ENCODE data around the gene GPC6.

GPC6 gene

DNA sequence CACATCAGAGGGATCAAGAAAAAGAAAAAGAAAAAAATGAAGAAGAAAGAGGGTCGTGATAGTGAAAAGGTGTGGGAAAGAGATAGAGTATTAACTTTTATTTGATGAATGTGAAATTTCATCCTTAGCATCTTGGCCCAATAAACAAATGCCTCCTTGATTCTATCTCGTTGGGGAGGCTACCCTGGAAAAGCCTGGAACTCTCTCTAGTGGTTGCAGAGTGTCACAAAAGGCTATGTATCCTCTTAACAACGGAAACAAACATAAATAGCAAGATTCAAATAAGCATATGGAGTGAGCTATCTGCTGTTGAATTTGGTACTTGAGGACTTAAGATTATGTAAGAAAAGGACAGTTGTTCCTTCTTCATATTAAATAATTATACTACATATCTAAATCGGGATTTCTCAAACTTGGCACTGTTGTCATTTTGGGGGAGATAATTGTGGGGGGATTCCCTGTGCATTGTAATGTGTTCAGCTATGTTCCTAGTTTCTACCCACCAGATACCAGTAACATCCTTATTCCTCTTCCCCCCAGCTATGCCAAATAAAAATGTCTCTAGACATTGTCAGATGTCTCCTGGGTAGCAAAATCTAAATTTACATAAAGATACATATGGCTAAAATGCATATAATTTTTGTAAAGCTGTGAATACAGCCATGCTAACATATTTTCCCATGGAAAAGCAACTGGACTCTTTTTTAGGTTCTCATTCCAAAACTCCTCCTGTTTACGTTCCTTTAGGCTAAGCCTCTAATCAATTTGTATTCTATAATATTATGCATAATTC lies 695.7 kb downstream of the GPC6 start:
- H3K9me3 Mint-ChIP-seq = peaks cover 10% of the 10 kb centered on the region
- no peaks in the 10 kb centered on the region for H3K27me3 Mint-ChIP-seq
- no peak overlapping the region for H3K27ac Mint-ChIP-seq
- no peaks in the 10 kb centered on the region for H3K4me1 Mint-ChIP-seq
- no peak overlapping the region for H3K4me3 Mint-ChIP-seq
- no peaks in the 10 kb centered on the region for H3K36me3 Mint-ChIP-seq
- no peak for ATAC-seq

- Mint-ChIP-seq H3K4me1 (no peaks in the 10 kb centered on the region), H3K4me3 (no peak overlapping the region), H3K27ac (no peak overlapping the region), H3K36me3 (no peaks in the 10 kb centered on the region), H3K9me3 (peaks cover 10% of the 10 kb centered on the region), H3K27me3 (no peaks in the 10 kb centered on the region)
- no peak for ATAC-seq
Observed at GRCh38 chr13:93925990-93926389, 699.4 kb downstream of the GPC6 start.

DNA sequence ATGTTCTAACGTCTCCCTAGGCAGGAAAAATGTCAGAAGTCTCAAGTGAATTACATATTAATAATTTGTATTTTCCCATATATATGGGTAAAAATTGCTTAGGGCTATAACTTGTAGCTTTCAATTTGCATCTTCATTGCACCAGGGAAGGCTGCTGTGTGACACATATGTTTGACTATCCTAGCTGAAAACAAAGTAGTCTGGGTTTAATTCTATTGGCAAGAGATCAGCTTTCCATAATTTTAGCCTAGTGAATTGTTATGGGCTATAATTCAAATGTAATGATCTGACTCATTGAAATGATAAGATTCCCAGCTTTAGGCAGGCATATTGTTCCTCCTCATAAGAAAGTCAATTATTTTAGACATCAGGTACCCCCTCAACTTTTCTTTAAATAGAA lies 699.8 kb downstream of the GPC6 start:
- no peaks in the 10 kb centered on the region for H3K36me3 Mint-ChIP-seq
- H3K4me1 Mint-ChIP-seq = no peaks in the 10 kb centered on the region
- no peak overlapping the region for H3K27ac Mint-ChIP-seq
- no peaks in the 10 kb centered on the region for H3K27me3 Mint-ChIP-seq
- ATAC-seq = no peak
- H3K9me3 Mint-ChIP-seq = peaks cover 12% of the 10 kb centered on the region
- no peak overlapping the region for H3K4me3 Mint-ChIP-seq

DNA sequence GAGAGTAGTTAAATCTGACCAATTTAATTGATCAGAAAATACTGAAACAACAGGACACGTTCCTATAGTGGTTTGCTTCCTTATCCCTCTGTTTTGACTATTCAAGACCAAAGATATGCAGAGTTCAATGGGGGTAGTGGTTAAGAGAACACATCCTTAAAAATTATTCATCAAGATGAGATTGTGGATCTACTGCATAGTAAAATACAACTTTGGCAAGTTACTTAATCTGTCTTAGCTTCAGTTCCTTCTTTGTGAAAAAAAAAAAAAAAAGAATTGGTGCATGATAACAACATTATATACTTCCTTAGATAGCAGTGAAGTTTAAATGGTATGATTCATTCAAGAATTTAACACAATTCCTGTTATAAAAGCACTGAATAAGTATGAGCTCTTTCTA lies 700.8 kb downstream of the GPC6 start:
- no peak for ATAC-seq
- no peaks in the 10 kb centered on the region for H3K4me1 Mint-ChIP-seq
- H3K27ac Mint-ChIP-seq = no peak overlapping the region
- no peak overlapping the region for H3K4me3 Mint-ChIP-seq
- H3K9me3 Mint-ChIP-seq = peaks cover 12% of the 10 kb centered on the region
- H3K36me3 Mint-ChIP-seq = no peaks in the 10 kb centered on the region
- H3K27me3 Mint-ChIP-seq = no peaks in the 10 kb centered on the region

DNA sequence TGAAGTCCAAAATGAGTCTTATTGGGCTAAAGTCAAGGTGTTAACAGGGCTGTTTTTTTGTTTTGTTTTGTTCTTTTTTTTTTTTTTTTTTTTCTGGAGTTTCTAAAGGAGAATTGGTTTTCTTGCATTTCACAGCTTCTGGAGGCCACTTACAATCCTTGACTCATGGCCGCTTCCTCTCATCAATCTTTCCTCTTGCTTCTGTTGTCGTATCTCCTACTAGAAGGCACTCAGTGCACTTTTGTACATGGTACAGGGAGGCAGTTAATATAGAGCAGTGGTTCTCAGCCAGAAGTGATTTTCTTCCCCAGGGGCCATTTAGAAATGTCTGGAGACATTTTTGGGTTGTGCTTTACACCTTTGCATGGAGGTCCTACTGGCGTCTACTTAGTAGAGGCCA lies 706.3 kb downstream of the GPC6 start:
- no peaks in the 10 kb centered on the region for H3K4me1 Mint-ChIP-seq
- no peaks in the 10 kb centered on the region for H3K36me3 Mint-ChIP-seq
- ATAC-seq = no peak
- peaks cover 12% of the 10 kb centered on the region for H3K9me3 Mint-ChIP-seq
- no peaks in the 10 kb centered on the region for H3K27me3 Mint-ChIP-seq
- H3K4me3 Mint-ChIP-seq = no peak overlapping the region
- H3K27ac Mint-ChIP-seq = no peak overlapping the region

- Mint-ChIP-seq H3K9me3 (peaks cover 4% of the 10 kb centered on the region), H3K4me3 (no peak overlapping the region), H3K27me3 (no peaks in the 10 kb centered on the region), H3K36me3 (no peaks in the 10 kb centered on the region), H3K27ac (no peak overlapping the region), H3K4me1 (no peaks in the 10 kb centered on the region)
- no peak for ATAC-seq
Observed at GRCh38 chr13:93936901-93937300, 710.3 kb downstream of the GPC6 start.

DNA sequence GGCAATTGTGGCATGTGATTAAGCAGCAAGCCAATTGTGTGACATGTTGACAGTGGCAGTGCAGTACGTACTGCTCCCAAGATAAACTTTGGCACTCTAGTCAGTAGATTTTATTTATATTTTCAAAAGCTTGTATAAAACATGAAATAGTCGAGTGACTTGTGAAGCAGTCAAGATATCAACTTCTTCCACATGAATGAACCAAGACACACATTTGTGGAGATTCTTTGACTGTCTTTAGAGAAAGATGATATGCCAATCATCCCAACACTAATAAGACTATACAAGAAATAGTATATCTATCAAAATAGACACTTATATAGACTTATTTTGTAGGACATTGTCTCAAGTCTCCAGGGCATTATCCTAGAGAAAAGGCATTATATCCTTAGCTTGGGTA lies 714.8 kb downstream of the GPC6 start:
- no peaks in the 10 kb centered on the region for H3K27me3 Mint-ChIP-seq
- H3K36me3 Mint-ChIP-seq = no peaks in the 10 kb centered on the region
- H3K4me3 Mint-ChIP-seq = no peak overlapping the region
- H3K9me3 Mint-ChIP-seq = peaks cover 4% of the 10 kb centered on the region
- H3K4me1 Mint-ChIP-seq = no peaks in the 10 kb centered on the region
- ATAC-seq = no peak
- H3K27ac Mint-ChIP-seq = no peak overlapping the region

DNA sequence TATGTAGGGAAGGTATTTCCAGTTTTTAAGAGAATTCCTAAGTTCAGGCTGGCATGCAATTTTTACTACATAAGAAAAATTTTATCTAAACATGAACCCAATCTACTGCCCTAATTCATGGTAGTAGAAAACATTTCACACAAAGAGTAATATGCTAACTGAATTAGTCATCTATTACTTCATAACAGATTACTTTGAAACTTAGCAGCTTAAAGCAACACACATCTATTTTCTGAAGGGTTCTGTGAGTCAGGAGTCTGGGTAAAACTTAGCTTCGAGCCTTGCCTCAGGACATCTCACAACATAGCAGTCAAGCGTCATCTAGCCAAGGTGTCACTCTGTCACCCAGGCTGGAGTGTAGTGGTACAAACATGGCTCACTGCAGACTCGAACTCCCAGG lies 715.4 kb downstream of the GPC6 start:
- H3K4me3 Mint-ChIP-seq = no peak overlapping the region
- ATAC-seq = no peak

GRCh38 chr13:93945621-93946020 lies 719.0 kb downstream of the GPC6 start:
- H3K27me3 Mint-ChIP-seq = no peaks in the 10 kb centered on the region
- no peak overlapping the region for H3K4me3 Mint-ChIP-seq
- no peaks in the 10 kb centered on the region for H3K36me3 Mint-ChIP-seq
- H3K27ac Mint-ChIP-seq = no peak overlapping the region
- no peaks in the 10 kb centered on the region for H3K4me1 Mint-ChIP-seq
- no peak for ATAC-seq
- no peaks in the 10 kb centered on the region for H3K9me3 Mint-ChIP-seq

More for the DNA sequence above, 715.4 kb downstream of the GPC6 start:
- no peak overlapping the region for H3K27ac Mint-ChIP-seq
- H3K27me3 Mint-ChIP-seq = no peaks in the 10 kb centered on the region
- H3K36me3 Mint-ChIP-seq = no peaks in the 10 kb centered on the region
- H3K4me1 Mint-ChIP-seq = no peaks in the 10 kb centered on the region
- H3K9me3 Mint-ChIP-seq = peaks cover 4% of the 10 kb centered on the region

DNA sequence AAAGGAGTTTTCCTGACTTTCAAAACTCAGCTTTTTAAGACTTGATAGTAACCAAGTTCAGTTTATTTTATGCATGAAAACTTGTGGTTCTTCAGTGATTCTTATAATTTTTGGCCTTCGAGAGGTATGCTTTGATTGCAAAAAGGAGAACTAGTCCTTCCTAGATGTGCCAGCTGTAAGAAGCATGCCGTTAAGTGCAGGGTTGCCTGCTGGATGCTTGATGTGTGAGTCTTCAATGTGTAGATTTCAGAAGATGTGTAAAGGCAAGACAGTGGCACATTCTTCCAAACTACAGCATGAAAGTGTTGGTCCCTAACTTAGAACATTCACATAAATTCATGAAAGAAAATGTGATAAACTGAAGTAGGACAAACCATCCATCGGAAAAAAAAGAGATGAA lies 720.4 kb downstream of the GPC6 start:
- Mint-ChIP-seq H3K4me1 (no peaks in the 10 kb centered on the region), H3K36me3 (no peaks in the 10 kb centered on the region)

GRCh38 chr13:93947651-93948050 lies 721.0 kb downstream of the GPC6 start:
- no peak overlapping the region for H3K4me3 Mint-ChIP-seq
- no peaks in the 10 kb centered on the region for H3K9me3 Mint-ChIP-seq
- H3K4me1 Mint-ChIP-seq = no peaks in the 10 kb centered on the region
- no peaks in the 10 kb centered on the region for H3K27me3 Mint-ChIP-seq
- ATAC-seq = no peak
- no peaks in the 10 kb centered on the region for H3K36me3 Mint-ChIP-seq
- no peak overlapping the region for H3K27ac Mint-ChIP-seq

More for the DNA sequence above, 720.4 kb downstream of the GPC6 start:
- Mint-ChIP-seq H3K27ac (no peak overlapping the region), H3K9me3 (no peaks in the 10 kb centered on the region), H3K4me3 (no peak overlapping the region), H3K27me3 (no peaks in the 10 kb centered on the region)
- no peak for ATAC-seq

GRCh38 chr13:93948162-93948922 lies 721.7 kb downstream of the GPC6 start:
- Mint-ChIP-seq H3K9me3 (peaks cover 4% of the 10 kb centered on the region), H3K27me3 (no peaks in the 10 kb centered on the region), H3K36me3 (no peaks in the 10 kb centered on the region), H3K4me3 (no peak overlapping the region), H3K27ac (no peak overlapping the region), H3K4me1 (no peaks in the 10 kb centered on the region)
- ATAC-seq = no peak

DNA sequence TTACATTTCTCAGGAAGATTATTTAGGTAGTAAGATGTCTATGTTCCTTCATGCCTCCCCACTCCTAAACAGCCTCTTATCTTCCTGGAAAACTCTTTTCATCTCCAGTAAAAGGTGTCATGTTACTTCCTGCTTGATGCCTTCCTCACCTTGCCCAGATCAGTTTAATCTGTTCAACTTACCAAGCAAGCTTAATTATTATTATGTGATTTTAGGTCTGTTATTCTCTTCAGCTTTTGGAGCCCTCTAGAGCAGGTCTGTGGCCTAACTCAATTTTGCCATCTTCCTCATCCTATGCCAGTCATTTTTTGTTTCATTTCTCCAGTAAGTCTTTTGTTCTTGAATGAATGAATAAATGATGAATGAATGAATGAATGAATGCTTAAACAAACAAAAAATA lies 724.5 kb downstream of the GPC6 start:
- Mint-ChIP-seq H3K4me3 (no peak overlapping the region), H3K4me1 (no peaks in the 10 kb centered on the region), H3K36me3 (no peaks in the 10 kb centered on the region), H3K27ac (no peak overlapping the region), H3K9me3 (peaks cover 8% of the 10 kb centered on the region), H3K27me3 (no peaks in the 10 kb centered on the region)
- ATAC-seq = no peak

DNA sequence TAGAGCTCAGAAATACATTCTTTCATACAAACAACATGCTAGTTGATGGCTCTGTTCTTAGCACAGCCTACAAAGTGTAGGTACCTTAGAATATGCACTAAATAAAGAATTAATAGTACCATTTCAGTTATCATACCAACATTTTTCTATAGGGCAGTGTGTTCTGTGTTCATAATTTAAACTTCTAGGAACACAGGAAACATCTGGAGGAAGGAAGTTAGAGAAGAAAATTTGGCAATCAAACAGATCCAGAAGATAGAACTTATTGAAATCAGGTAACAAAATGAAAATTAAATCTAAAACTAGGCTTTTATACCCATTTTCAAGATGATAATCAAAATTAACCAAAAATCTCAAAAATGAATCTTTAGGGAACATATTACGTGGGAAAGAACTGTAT lies 725.3 kb downstream of the GPC6 start:
- ATAC-seq = no peak
- no peaks in the 10 kb centered on the region for H3K27me3 Mint-ChIP-seq
- no peaks in the 10 kb centered on the region for H3K36me3 Mint-ChIP-seq
- no peaks in the 10 kb centered on the region for H3K4me1 Mint-ChIP-seq
- no peak overlapping the region for H3K4me3 Mint-ChIP-seq
- H3K9me3 Mint-ChIP-seq = peaks cover 8% of the 10 kb centered on the region
- H3K27ac Mint-ChIP-seq = no peak overlapping the region

DNA sequence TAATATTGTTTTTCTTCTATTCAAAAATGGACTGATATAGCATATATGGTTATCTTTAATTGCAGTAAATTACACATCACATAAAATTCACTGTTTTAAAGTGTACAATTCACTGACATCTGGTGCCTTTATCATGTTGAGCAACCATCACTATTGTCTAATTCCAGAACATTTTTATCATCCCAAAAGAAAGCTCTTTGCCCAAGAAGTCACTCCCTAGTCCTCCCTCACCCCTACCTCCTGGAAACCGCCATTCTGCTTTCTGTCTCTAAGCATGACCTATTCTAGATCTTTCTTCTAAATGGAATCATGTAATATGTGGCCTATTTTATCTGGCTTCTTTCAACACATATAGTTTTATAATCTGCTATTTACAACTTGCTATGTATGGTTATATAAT lies 727.2 kb downstream of the GPC6 start:
- Mint-ChIP-seq H3K4me3 (no peak overlapping the region), H3K9me3 (peaks cover 14% of the 10 kb centered on the region), H3K36me3 (no peaks in the 10 kb centered on the region), H3K27me3 (no peaks in the 10 kb centered on the region), H3K27ac (no peak overlapping the region), H3K4me1 (no peaks in the 10 kb centered on the region)
- ATAC-seq = no peak

DNA sequence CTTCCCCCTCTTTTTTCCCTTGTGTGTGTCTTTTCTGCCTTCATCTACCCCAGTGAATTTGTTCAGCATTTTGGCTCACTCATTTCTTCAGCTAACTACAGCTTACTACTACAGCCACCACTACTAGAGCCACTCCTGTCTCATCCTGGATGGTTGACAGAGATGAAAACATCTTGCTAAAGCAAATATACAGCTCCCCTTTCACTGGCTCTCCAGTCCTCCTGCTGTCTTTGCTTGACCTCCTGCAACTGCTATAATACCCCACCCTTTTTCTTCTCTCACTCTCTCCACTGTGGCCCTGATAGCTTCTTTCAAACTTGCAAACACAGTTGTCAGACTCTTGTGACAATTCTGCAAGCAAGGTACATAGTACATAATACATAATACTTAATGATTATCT lies 729.3 kb downstream of the GPC6 start:
- peaks cover 14% of the 10 kb centered on the region for H3K9me3 Mint-ChIP-seq
- H3K4me3 Mint-ChIP-seq = no peak overlapping the region
- ATAC-seq = no peak
- H3K27me3 Mint-ChIP-seq = no peaks in the 10 kb centered on the region
- H3K36me3 Mint-ChIP-seq = no peaks in the 10 kb centered on the region
- no peak overlapping the region for H3K27ac Mint-ChIP-seq
- H3K4me1 Mint-ChIP-seq = no peaks in the 10 kb centered on the region
